SK-N-MC (cell line): ENCODE measurements around the gene ABI3BP.

Source experiments
- DNase-seq: peaks from one replicate; pipeline ENCODE4 v3.0.0-alpha.2; 2011; ENCODE audit warnings: low read depth, low spot score
- H3K27ac ChIP-seq: fragments of 200-600 bp; sonication (generic); 2 replicates; pipeline ENCODE4 v1.5.1; 2016; ENCODE audit warnings: mixed run types
- H3K36me3 ChIP-seq: fragments of 200-600 bp; sonication (generic); 2 replicates; pipeline ENCODE4 v1.6.1; 2017; ENCODE audit warnings: antibody characterized with exemption, low read length, mixed read lengths; ENCODE audit not compliant: insufficient read depth
- H3K4me3 ChIP-seq: fragments of 200-600 bp; sonication (generic); 2 replicates; pipeline ENCODE4 v1.5.1; 2016
- H3K9ac ChIP-seq: fragments of 200-600 bp; sonication (generic); 2 replicates; pipeline ENCODE4 v1.8.0; 2017; ENCODE audit warnings: mixed run types, mixed read lengths; ENCODE audit not compliant: insufficient read length
- H3K9me3 ChIP-seq: fragments of 200-600 bp; sonication (generic); 2 replicates; pipeline ENCODE4 v1.6.1; 2017; ENCODE audit warnings: low read depth, mild to moderate bottlenecking, antibody characterized with exemption, low read length, moderate library complexity, mixed read lengths
- EZH2 ChIP-seq: fragments of 200-600 bp; sonication (generic); IDR thresholded peaks from one replicate; pipeline ENCODE4 v1.6.1; 2017; ENCODE audit warnings: antibody characterized with exemption
- FOXP2 ChIP-seq: optimal IDR thresholded peaks from 2 replicates; pipeline ENCODE3; 2011; ENCODE audit warnings: mild to moderate bottlenecking, moderate library complexity; ENCODE audit not compliant: insufficient read depth; ENCODE audit errors: extremely low read length, control extremely low read depth
- POLR2AphosphoS5 ChIP-seq: IDR thresholded peaks from 2 replicates; pipeline ENCODE4 v1.6.1; 2012; ENCODE audit warnings: mild to moderate bottlenecking, low read depth, low read length, borderline replicate concordance

ABI3BP gene

GRCh38 chr3:100706365-100706764 is 286.9 kb downstream of the ABI3BP start:
- Histone ChIP-seq H3K27ac (no peak overlapping the region), H3K36me3 (peaks cover 8% of the 10 kb centered on the region), H3K9ac (no peak overlapping the region), H3K9me3 (no peaks in the 10 kb centered on the region; the same call in 1 of the 2 replicates), H3K4me3 (no peak overlapping the region)
- TF ChIP-seq FOXP2 (no peak), POLR2AphosphoS5 (no peak), EZH2 (no peak)
- DNase-seq = no peak

- Histone ChIP-seq H3K9me3 (no peaks in the 10 kb centered on the region; the same call in 1 of the 2 replicates), H3K9ac (peak overlapping the region; percentile 17)
- no peak for DNase-seq
Measured at GRCh38 chr3:100703865-100704264, 289.4 kb downstream of the ABI3BP start.

DNA sequence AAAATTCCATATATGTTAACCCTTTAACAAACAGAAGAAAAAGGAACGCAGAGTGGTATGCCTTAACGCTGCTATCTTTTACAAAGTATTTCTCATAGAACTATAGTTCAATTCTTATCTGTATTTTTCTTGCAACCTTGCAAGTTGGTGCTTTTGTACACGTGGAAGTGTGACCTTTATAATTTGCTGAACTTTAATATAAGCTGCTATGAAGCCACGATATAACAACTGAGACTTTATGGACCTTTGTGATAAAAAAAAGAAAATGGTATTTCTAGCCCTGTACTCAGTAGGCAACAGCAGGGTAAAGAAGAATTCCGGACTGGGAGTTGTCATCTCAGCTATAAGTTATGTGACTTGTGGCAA is 290.3 kb downstream of the ABI3BP start:
- DNase-seq = no peak
- H3K36me3 ChIP-seq = no peaks in the 10 kb centered on the region

More at GRCh38 chr3:100703865-100704264, 289.4 kb downstream of the ABI3BP start:
- Histone ChIP-seq H3K4me3 (peak overlapping the region; percentile 27; the same call in 1 of the 2 replicates), H3K36me3 (no peaks in the 10 kb centered on the region), H3K27ac (peak overlapping the region; percentile 68)
- TF ChIP-seq POLR2AphosphoS5 (no peak), FOXP2 (no peak), EZH2 (no peak)

DNA sequence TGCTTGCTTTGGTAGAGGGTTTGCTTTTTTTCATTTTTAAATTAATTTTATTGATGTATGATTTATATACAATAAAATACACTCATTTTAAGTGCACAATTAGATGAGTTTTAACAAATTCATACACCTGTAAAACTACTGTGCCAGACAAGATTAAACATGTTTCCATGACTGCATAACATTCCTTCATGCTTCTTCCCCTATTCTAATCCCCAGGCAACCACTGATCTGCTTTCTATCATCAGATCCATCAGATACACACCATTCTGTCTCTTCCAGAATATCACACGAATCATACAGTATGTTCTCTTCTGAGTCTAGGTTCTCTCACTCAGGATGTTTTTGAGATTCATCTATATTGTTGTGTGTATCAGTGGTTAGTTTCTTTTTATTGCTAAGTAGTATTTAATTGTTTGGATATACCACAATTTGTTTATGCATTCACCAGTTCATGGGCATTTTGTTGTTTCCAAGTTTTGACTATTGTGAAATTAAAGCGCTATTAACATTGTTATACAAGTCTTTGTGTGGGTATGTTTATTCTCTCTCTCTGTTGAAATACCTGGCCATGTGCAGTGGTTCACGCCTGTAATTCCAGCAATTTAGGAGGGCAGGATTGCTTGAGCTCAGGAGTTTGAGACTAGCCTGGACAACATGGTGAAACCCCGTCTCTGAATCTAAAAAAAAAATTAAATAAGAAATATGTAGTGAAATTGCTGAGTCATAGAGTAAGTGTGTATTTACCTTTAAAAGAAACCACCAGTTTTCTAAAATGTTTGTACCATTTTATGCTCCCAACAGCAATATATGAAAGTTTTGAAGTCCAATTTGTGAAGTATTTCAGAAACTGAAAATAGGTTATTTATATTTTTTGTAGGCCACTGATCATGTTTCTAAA is 290.9 kb downstream of the ABI3BP start:
- no peak for DNase-seq
- no peak overlapping the region; the same call in 1 of the 2 replicates for H3K27ac ChIP-seq
- TF ChIP-seq EZH2 = no peak
- no peak for TF ChIP-seq FOXP2
- TF ChIP-seq POLR2AphosphoS5 = no peak
- no peak overlapping the region for H3K4me3 ChIP-seq
- H3K9ac ChIP-seq = no peak overlapping the region
- H3K9me3 ChIP-seq = no peaks in the 10 kb centered on the region; the same call in 1 of the 2 replicates
- H3K36me3 ChIP-seq = no peaks in the 10 kb centered on the region

More for the DNA sequence above, 290.3 kb downstream of the ABI3BP start:
- no peak overlapping the region for H3K4me3 ChIP-seq
- H3K27ac ChIP-seq = no peak overlapping the region; the same call in 1 of the 2 replicates
- no peaks in the 10 kb centered on the region; the same call in 1 of the 2 replicates for H3K9me3 ChIP-seq
- H3K9ac ChIP-seq = no peak overlapping the region
- TF ChIP-seq POLR2AphosphoS5 = no peak
- TF ChIP-seq EZH2 = no peak
- no peak for TF ChIP-seq FOXP2

- H3K9me3 ChIP-seq = no peaks in the 10 kb centered on the region; the same call in 1 of the 2 replicates
- DNase-seq = no peak
- H3K36me3 ChIP-seq = no peaks in the 10 kb centered on the region
- no peak overlapping the region for H3K4me3 ChIP-seq
- TF ChIP-seq EZH2 (no peak), FOXP2 (no peak)
- H3K27ac ChIP-seq = no peak overlapping the region
- no peak overlapping the region for H3K9ac ChIP-seq
Measured at GRCh38 chr3:100700708-100701107, 292.5 kb downstream of the ABI3BP start.
